Stomach (tissue), 9 donors: ENCODE data around the gene SRP72. TPM values are rescaled to one million over a fixed set of nuclear protein-coding genes. Genes with fewer than 3 reads are reported as not detected.
A peak's percentile ranks its signal among the peaks of the same experiment; 100 is the strongest.

Source experiments
- DNase-seq, 2 donors: peaks; one replicate each; pipeline versions ENCODE4 v3.0.0 to v3.0.0-alpha.2; 2013 to 2019
- H3K27ac ChIP-seq, 5 donors: fragments of 200-600 bp in 4 of 5; sonication (generic) in 4 of 5; one replicate each; pipeline ENCODE4 v1.5.1; 2013 to 2019; ENCODE audit warnings: mild to moderate bottlenecking in 1 of 5, moderate library complexity in 1 of 5
- H3K27me3 ChIP-seq, 3 donors: fragments of 200-600 bp; sonication (generic); one replicate each; pipeline ENCODE4 v1.5.1; 2017 to 2019; ENCODE audit warnings: mixed run types in 1 of 3
- H3K36me3 ChIP-seq, 4 donors: fragments of 200-600 bp; sonication (generic); 1 replicate in 3 of 4; 2 replicates in 1 of 4; pipeline ENCODE4 v1.5.1; 2016 to 2019
- H3K4me1 ChIP-seq, 4 donors: fragments of 200-600 bp; sonication (generic); one replicate each; pipeline ENCODE4 v1.5.1; 2016 to 2019
- H3K4me3 ChIP-seq, 4 donors: fragments of 200-600 bp; sonication (generic) in 3 of 4; one replicate each; pipeline ENCODE4 v1.5.1; 2016 to 2019; ENCODE audit warnings: mild to moderate bottlenecking in 1 of 4
- H3K9me3 ChIP-seq, 4 donors: fragments of 200-600 bp; sonication (generic); one replicate each; pipeline ENCODE4 v1.5.1; 2016 to 2019
- EP300 ChIP-seq: sonication (generic); formaldehyde crosslinking; IDR thresholded peaks from one replicate; pipeline ENCODE4 v1.6.1; 2017; ENCODE audit warnings: antibody characterized with exemption
- POLR2A ChIP-seq, 4 donors: fragments of 450-650 bp; IDR thresholded peaks; one replicate each; pipeline ENCODE4 v1.6.1; 2016; ENCODE audit warnings: antibody characterized with exemption in 4 of 4, control low read depth in 2 of 4, mild to moderate bottlenecking in 1 of 4, moderate library complexity in 1 of 4
- POLR2AphosphoS5 ChIP-seq, 3 donors: sonication (generic); formaldehyde crosslinking; IDR thresholded peaks; one replicate each; pipeline ENCODE4 v1.6.1; 2016; ENCODE audit warnings: antibody characterized with exemption in 3 of 3
- whole genome bisulfite sequencing, 5 donors: extraction: QIAGEN DNeasy Blood & Tissue Kit in 3 of 5; methylation state at CpG; one replicate each; pipeline versions ENCODE4 v1.1.5 to v1.1.7; 2013 to 2018; 5-methylcytosine and 5-hydroxymethylcytosine counted together
- intact Hi-C: fragments of 100-400 bp; cut with DNase I; formaldehyde crosslinking; loops from one replicate; pipeline ENCODE4 v1.15.1; 2023; ENCODE audit warnings: low total_unique reads
- polyA plus RNA-seq, 3 donors: library from polyadenylated mRNA; stranded (reverse); fragments of 200-250 nt; gene quantifications; one replicate each; pipeline ENCODE4 v1.2.3, GENCODE V29; 2013
- total RNA-seq, 5 donors: library from RNA; depleted of rRNA; stranded (reverse); fragments of >200 nt; gene quantifications; one replicate each; pipeline versions ENCODE4 v1.1.0 to v1.2.3, GENCODE V29; 2014 to 2016
- TF ChIP-seq, protein P1 (sequence below), 7 experiments: fragments of 450-650 bp in 4 of 7; fragments of 200-600 bp in 3 of 7; sonication (generic) in 3 of 7; IDR thresholded peaks; one replicate each; pipeline ENCODE4 v1.5.1; 2016 to 2019; ENCODE audit warnings: antibody characterized with exemption in 7 of 7, control low read depth in 2 of 7, mild to moderate bottlenecking in 1 of 7
- donor health status: healthy with polysubstance abuse.
- donor health status: Bipolar disorder and iron deficiency.
- donor health status: healthy.

The SRP72 gene
- total and polyA plus RNA-seq, 8 donors, result 28.4 to 63.7 (median 37.4) TPM

DNA sequence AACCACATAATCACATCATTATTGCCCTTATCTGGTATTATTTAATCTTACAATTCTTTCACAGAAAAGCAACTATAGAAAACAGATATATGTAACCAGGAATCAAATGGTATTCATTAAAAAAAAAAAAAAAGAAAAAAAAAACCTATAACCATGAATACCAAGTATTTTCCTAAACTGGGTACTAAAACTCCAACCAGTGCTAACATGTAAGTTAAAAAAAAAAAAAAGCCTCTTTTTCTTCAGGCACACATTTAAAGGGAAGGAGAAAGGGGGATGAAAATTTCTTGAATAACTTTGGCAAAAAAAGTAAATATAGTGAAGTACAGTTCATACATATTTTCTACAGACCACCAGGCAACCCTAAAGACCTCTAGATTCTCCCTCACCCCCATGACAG lies 34.1 kb upstream of the SRP72 start:
- peaks cover 8 to 35% (median 32%) of the 10 kb centered on the region in 4 donors for H3K4me1 ChIP-seq
- no peaks in the 10 kb centered on the region for H3K36me3 ChIP-seq
- H3K9me3 ChIP-seq, result no peaks in the 10 kb centered on the region
- no peaks in the 10 kb centered on the region for H3K27me3 ChIP-seq
- no peak for DNase-seq
- no peak overlapping the region for H3K27ac ChIP-seq
- intact Hi-C loops, result no loop called here
- TF ChIP-seq POLR2A (IDR thresholded peaks at IDR 0.05), result no peak
- no peak for TF ChIP-seq EP300
- TF ChIP-seq POLR2AphosphoS5 (IDR thresholded peaks at IDR 0.05), result no peak
- TF ChIP-seq, protein P1, sequence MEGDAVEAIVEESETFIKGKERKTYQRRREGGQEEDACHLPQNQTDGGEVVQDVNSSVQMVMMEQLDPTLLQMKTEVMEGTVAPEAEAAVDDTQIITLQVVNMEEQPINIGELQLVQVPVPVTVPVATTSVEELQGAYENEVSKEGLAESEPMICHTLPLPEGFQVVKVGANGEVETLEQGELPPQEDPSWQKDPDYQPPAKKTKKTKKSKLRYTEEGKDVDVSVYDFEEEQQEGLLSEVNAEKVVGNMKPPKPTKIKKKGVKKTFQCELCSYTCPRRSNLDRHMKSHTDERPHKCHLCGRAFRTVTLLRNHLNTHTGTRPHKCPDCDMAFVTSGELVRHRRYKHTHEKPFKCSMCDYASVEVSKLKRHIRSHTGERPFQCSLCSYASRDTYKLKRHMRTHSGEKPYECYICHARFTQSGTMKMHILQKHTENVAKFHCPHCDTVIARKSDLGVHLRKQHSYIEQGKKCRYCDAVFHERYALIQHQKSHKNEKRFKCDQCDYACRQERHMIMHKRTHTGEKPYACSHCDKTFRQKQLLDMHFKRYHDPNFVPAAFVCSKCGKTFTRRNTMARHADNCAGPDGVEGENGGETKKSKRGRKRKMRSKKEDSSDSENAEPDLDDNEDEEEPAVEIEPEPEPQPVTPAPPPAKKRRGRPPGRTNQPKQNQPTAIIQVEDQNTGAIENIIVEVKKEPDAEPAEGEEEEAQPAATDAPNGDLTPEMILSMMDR (IDR thresholded peaks at IDR 0.05), result no peak
- no peak overlapping the region for H3K4me3 ChIP-seq

DNA sequence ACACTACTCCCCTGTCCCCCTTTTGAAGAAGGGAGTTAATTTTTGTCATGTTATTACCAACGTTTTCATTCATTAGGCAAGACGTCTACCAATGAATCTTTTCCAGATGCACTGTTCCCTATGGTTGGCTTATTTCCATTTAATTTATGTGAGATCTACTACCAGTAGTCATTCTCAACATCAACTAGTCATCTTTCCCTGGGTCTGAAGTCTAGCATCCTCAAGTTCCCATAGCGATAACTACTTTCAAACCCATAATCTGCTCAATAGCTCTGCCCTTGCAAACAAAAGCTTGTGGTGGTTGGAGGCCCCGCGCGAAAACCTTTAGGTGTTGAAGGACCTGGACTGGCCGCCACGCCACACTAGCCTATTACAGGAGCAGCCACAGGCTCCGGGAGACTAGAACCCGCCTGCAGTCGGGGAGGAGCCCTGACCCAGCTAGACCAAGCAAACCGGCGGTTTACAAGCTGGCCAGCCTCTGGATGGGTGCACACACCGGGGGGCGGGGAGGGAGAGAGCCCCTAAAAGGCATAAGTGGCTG lies 32.7 kb upstream of the SRP72 start:
- Histone ChIP-seq H3K27me3 (no peaks in the 10 kb centered on the region), H3K36me3 (no peaks in the 10 kb centered on the region), H3K9me3 (no peaks in the 10 kb centered on the region), H3K4me1 (peaks cover 8 to 35% (median 33%) of the 10 kb centered on the region in 4 donors), H3K4me3 (peak overlapping the region; percentile 73 to 93 (median 83)), H3K27ac (peak overlapping the region; percentile 85 to 96 (median 95))
- WGBS, 5 donors, result 1 to 3% (median 1%) methylated on average over 11 to 15 of the region's 15 CpGs
- TF ChIP-seq POLR2AphosphoS5 (IDR thresholded peaks at IDR 0.05), result no peak
- TF ChIP-seq POLR2A (IDR thresholded peaks at IDR 0.05), result no peak
- TF ChIP-seq EP300, result no peak
- intact Hi-C loops, result no loop called here
- DNase-seq, result peak; percentile 59 to 82

DNA sequence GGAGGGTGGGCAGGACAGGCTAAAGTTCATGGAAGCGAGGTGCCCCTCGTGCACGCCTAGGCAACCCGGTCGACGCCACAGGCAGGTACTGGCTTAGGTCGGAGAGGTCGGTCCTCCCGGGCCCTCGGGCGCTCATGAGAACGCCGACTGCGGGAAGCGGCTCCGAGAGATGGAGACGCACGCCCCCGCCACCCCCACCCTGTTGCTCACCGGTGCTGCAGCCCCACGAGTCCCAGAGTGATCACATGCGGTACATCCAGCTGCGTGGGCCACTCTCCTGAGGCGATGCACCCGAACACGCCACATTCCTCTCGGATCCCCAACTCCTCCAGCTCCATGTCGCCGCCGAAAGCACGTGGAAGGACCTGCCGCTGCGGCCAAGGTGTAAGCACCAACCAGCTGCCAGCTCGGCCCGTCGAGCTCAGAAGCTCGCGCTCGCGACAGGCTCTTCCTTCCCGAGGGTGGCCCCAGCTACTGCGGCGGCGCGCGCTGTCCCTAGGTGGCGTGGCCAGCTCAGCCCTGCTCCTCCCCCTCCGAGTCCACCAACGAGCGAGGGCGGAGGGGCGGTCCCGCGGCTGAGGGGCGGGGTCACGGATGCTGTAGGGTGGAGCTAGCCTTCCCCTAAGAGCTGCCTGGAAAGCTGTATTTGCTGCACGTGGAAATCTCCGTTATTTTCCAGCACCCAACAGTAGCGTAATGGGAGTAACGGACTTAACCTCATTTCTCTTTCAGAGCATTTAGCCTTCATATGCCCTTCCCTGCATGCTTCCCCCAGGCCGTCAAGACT lies 32.1 kb upstream of the SRP72 start, which contains the start of gene PPAT:
Gene PPAT (minus strand): TSS at position 476 of the 787 bp plus-strand sequence. CDS start 138 bp downstream, at position 338.
- no peaks in the 10 kb centered on the region for H3K9me3 ChIP-seq
- peak; percentile 99 to 100 for DNase-seq
- peak within 1 kb of the TSS; percentile 85 to 96 (median 95) for H3K27ac ChIP-seq
- intact Hi-C loops, result no loop called here
- H3K4me3 ChIP-seq, result peak within 1 kb of the TSS; percentile 73 to 93 (median 83)
- 0% methylated on average over 13 to 61 of the region's 61 CpGs for WGBS, 5 donors
- no peaks in the 10 kb centered on the region for H3K27me3 ChIP-seq
- peak; percentile 80 to 95 (median 80) for TF ChIP-seq POLR2AphosphoS5 (IDR thresholded peaks at IDR 0.05)
- TF ChIP-seq EP300, result peak; percentile 30
- no peak for TF ChIP-seq POLR2A (IDR thresholded peaks at IDR 0.05)
- TF ChIP-seq, protein P1 (IDR thresholded peaks at IDR 0.05), result peak in 4 of 7 experiments; percentile 14 to 60 (median 35)
- H3K36me3 ChIP-seq, result no peaks in the 10 kb centered on the region
- peaks cover 8 to 35% (median 33%) of the 10 kb centered on the region in 4 donors for H3K4me1 ChIP-seq

DNA sequence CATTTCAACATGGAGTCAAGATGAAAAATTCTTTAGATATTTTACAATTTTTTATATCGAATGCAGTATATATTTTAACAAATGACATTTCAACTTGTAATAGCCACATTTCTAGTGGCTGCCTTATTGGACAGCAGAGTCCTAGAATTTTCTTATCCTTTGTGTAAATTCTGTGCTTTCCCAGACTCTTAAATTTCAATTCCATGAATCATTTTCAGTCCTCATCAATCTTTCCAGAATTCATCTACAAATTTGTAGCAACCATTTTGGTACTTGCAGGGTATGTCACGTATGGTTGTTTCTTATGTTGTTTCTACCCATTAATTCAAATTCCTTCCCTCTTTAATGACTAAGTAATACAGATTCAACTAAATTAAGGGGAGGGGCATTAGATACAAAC lies 28.7 kb upstream of the SRP72 start:
- peaks cover 0 to 21% (median 18%) of the 10 kb centered on the region in 4 donors for H3K36me3 ChIP-seq
- no peak for TF ChIP-seq EP300
- TF ChIP-seq, protein P1 (IDR thresholded peaks at IDR 0.05), result no peak
- H3K9me3 ChIP-seq, result no peaks in the 10 kb centered on the region
- no peak overlapping the region for H3K27ac ChIP-seq
- H3K27me3 ChIP-seq, result no peaks in the 10 kb centered on the region
- H3K4me1 ChIP-seq, result peaks cover 8 to 30% (median 27%) of the 10 kb centered on the region in 4 donors
- H3K4me3 ChIP-seq, result no peak overlapping the region
- intact Hi-C loops, result no loop called here
- DNase-seq, result no peak
- WGBS, 5 donors, result 84 to 96% (median 94%) methylated on average over 2 of the region's 2 CpGs
